Measurements from ENCODE around the gene UROC1.

- TF ChIP-seq CTCF (IDR thresholded peaks at IDR 0.05) (no peak), EP300 (IDR thresholded peaks at IDR 0.05) (no peak), POLR2A (IDR thresholded peaks at IDR 0.05) (no peak)
Observed at GRCh38 chr3:126528419-126528799, 10.8 kb upstream of the UROC1 start.
